ENCODE data around the gene KIF21B.

- TF ChIP-seq CTCF (IDR thresholded peaks at IDR 0.05; ENCODE audit: control extremely low read depth in 1 of 3, insufficient read depth in 1 of 3, low read depth in 1 of 3, low read length in 3 of 3) (no peak), KDM1A (IDR thresholded peaks at IDR 0.05; ENCODE audit: borderline replicate concordance, low read length) (no peak)
Measured at GRCh38 chr1:200958597-200958996, 64.9 kb downstream of the KIF21B start.
